ENCODE data around the gene GPR150. TPM values are rescaled to one million over a fixed set of nuclear protein-coding genes. Genes with fewer than 3 reads are reported as not detected.

The GPR150 gene
- under 1 TPM in 1 of 2 donors, not detected in 1; 0.05 TPM for polyA plus RNA-seq

DNA sequence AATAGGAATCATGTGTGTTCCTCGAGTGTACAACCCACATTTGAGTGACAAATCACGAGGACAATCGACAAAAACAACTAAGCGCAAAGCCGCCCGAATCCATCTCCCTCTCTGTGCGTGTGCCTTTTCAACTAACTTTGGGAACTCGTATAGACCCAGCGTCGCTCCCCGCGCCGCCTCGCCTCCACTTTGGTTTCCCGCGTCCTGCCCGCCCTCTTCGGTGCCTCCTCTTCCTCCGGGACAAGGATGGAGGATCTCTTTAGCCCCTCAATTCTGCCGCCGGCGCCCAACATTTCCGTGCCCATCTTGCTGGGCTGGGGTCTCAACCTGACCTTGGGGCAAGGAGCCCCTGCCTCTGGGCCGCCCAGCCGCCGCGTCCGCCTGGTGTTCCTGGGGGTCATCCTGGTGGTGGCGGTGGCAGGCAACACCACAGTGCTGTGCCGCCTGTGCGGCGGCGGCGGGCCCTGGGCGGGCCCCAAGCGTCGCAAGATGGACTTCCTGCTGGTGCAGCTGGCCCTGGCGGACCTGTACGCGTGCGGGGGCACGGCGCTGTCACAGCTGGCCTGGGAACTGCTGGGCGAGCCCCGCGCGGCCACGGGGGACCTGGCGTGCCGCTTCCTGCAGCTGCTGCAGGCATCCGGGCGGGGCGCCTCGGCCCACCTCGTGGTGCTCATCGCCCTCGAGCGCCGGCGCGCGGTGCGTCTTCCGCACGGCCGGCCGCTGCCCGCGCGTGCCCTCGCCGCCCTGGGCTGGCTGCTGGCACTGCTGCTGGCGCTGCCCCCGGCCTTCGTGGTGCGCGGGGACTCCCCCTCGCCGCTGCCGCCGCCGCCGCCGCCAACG, at the start of gene GPR150:
GPR150 (plus strand) TSS at position 58 of the 840 bp plus-strand sequence; CDS start at position 247, 189 bp downstream.
- Histone ChIP-seq H3K27me3 (ENCODE audit: control insufficient read depth in 1 of 2, insufficient read depth in 2 of 2, low read length in 2 of 2) (no peaks in the 10 kb centered on the region), H3K9me3 (ENCODE audit: control insufficient read depth in 2 of 2, insufficient read depth in 1 of 2, low read depth in 1 of 2, low read length in 1 of 2) (no peaks in the 10 kb centered on the region), H3K4me1 (ENCODE audit: control insufficient read depth in 2 of 2, insufficient read depth in 2 of 2, low read length in 1 of 2) (peaks cover 5 to 6% of the 10 kb centered on the region in 2 donors), H3K36me3 (ENCODE audit: control insufficient read depth in 2 of 2, insufficient read depth in 2 of 2, low read length in 1 of 2) (no peaks in the 10 kb centered on the region), H3K4me3 (ENCODE audit: low read depth in 1 of 2, low read length in 2 of 2) (peak within 1 kb of the TSS; percentile 48 to 69), H3K27ac (ENCODE audit: low read depth in 2 of 2, low read length in 1 of 2) (no peak within 1 kb of the TSS)
- WGBS, 2 donors = 1 to 2% methylated on average over 43 to 85 of the region's 85 CpGs

GRCh38 chr5:95572016-95572415, 47.9 kb upstream of the GPR150 start:
- Histone ChIP-seq H3K27ac (ENCODE audit: low read depth in 2 of 2, low read length in 1 of 2) (no peak overlapping the region), H3K4me1 (ENCODE audit: control insufficient read depth in 2 of 2, insufficient read depth in 2 of 2, low read length in 1 of 2) (no peaks in the 10 kb centered on the region), H3K9me3 (ENCODE audit: control insufficient read depth in 2 of 2, insufficient read depth in 1 of 2, low read depth in 1 of 2, low read length in 1 of 2) (no peaks in the 10 kb centered on the region), H3K27me3 (ENCODE audit: control insufficient read depth in 1 of 2, insufficient read depth in 2 of 2, low read length in 2 of 2) (no peaks in the 10 kb centered on the region), H3K36me3 (ENCODE audit: control insufficient read depth in 2 of 2, insufficient read depth in 2 of 2, low read length in 1 of 2) (no peaks in the 10 kb centered on the region), H3K4me3 (ENCODE audit: low read depth in 1 of 2, low read length in 2 of 2) (no peak overlapping the region)
- WGBS, 2 donors = 96 to 99% methylated on average over 2 of the region's 2 CpGs

DNA sequence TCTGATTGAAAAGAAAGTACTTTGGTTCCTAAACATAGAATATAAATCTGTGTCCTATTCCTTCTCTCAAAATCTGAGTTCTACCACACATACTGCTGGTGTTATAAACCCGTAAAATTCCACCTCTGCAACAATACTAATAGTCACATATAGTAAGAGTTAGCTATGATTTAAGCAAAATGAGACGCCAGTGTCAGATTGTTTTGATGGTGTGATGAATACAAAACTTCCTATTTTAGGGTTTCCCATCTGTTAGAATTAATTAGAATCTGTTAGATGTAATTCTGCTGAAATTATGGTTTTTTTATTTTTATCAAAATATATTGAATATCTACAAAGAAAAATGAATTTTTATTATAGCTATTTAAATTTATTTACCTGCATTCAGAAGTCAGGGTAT, 38.3 kb upstream of the GPR150 start:
- Histone ChIP-seq H3K9me3 (ENCODE audit: control insufficient read depth in 2 of 2, insufficient read depth in 1 of 2, low read depth in 1 of 2, low read length in 1 of 2) (no peaks in the 10 kb centered on the region), H3K27me3 (ENCODE audit: control insufficient read depth in 1 of 2, insufficient read depth in 2 of 2, low read length in 2 of 2) (no peaks in the 10 kb centered on the region)
- WGBS, 2 donors = 93 to 98% methylated on average over 2 of the region's 2 CpGs

DNA sequence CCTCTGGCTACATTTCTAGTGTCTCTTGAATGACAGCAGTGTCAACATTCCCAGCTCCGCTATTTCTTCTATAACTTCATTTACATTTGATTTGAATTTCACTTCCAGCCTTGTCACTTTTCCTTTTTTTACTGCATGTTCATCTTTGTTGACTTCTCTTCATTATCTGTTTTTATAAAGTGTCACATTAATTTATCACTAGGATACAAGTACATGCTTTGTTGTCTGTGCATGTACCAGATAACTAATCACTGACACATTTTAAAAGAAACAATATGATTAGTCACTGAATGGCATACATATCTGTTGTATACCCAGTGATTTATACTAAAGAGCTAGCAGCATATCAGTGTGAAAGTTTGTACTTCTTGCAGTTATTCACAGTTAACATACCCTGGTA, 35.9 kb upstream of the GPR150 start:
- no peaks in the 10 kb centered on the region for H3K9me3 ChIP-seq (ENCODE audit: control insufficient read depth in 2 of 2, insufficient read depth in 1 of 2, low read depth in 1 of 2, low read length in 1 of 2)
- WGBS, 2 donors = 97 to 98% methylated on average over 1 of the region's 1 CpG
- no peaks in the 10 kb centered on the region for H3K36me3 ChIP-seq (ENCODE audit: control insufficient read depth in 2 of 2, insufficient read depth in 2 of 2, low read length in 1 of 2)
- H3K27me3 ChIP-seq (ENCODE audit: control insufficient read depth in 1 of 2, insufficient read depth in 2 of 2, low read length in 2 of 2) = no peaks in the 10 kb centered on the region
- no peak overlapping the region for H3K27ac ChIP-seq (ENCODE audit: low read depth in 2 of 2, low read length in 1 of 2)
- H3K4me1 ChIP-seq (ENCODE audit: control insufficient read depth in 2 of 2, insufficient read depth in 2 of 2, low read length in 1 of 2) = no peaks in the 10 kb centered on the region
- H3K4me3 ChIP-seq (ENCODE audit: low read depth in 1 of 2, low read length in 2 of 2) = no peak overlapping the region

More for the DNA sequence above, 38.3 kb upstream of the GPR150 start:
- no peaks in the 10 kb centered on the region for H3K36me3 ChIP-seq (ENCODE audit: control insufficient read depth in 2 of 2, insufficient read depth in 2 of 2, low read length in 1 of 2)
- H3K27ac ChIP-seq (ENCODE audit: low read depth in 2 of 2, low read length in 1 of 2) = no peak overlapping the region
- H3K4me1 ChIP-seq (ENCODE audit: control insufficient read depth in 2 of 2, insufficient read depth in 2 of 2, low read length in 1 of 2) = no peaks in the 10 kb centered on the region
- H3K4me3 ChIP-seq (ENCODE audit: low read depth in 1 of 2, low read length in 2 of 2) = no peak overlapping the region

DNA sequence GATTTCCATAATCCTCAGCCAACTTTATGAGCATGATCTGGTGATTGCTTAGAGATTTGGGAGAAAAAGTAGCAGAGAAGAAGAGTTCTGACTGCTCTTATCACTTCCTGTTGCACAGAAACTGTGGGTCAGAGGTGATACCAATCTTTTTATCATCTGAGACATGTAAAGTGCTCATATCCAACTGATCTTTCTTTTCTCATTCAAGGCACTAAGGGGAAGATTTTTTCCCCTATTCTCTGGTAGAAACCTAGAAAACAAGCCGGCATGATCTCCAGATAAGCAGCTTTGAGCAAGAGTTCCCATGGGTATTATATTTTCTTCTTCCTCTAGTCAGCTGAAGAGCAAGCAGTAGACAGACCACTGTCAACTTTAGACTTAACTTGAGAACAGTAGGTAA, 29.0 kb upstream of the GPR150 start:
- Histone ChIP-seq H3K9me3 (ENCODE audit: control insufficient read depth in 2 of 2, insufficient read depth in 1 of 2, low read depth in 1 of 2, low read length in 1 of 2) (no peaks in the 10 kb centered on the region), H3K4me1 (ENCODE audit: control insufficient read depth in 2 of 2, insufficient read depth in 2 of 2, low read length in 1 of 2) (no peaks in the 10 kb centered on the region), H3K4me3 (ENCODE audit: low read depth in 1 of 2, low read length in 2 of 2) (no peak overlapping the region), H3K36me3 (ENCODE audit: control insufficient read depth in 2 of 2, insufficient read depth in 2 of 2, low read length in 1 of 2) (no peaks in the 10 kb centered on the region), H3K27me3 (ENCODE audit: control insufficient read depth in 1 of 2, insufficient read depth in 2 of 2, low read length in 2 of 2) (no peaks in the 10 kb centered on the region), H3K27ac (ENCODE audit: low read depth in 2 of 2, low read length in 1 of 2) (no peak overlapping the region)
- 86 to 94% methylated on average over 1 of the region's 1 CpG for WGBS, 2 donors

GRCh38 chr5:95591490-95591901, 28.4 kb upstream of the GPR150 start:
- H3K27ac ChIP-seq (ENCODE audit: low read depth in 2 of 2, low read length in 1 of 2) = no peak overlapping the region
- H3K9me3 ChIP-seq (ENCODE audit: control insufficient read depth in 2 of 2, insufficient read depth in 1 of 2, low read depth in 1 of 2, low read length in 1 of 2) = no peaks in the 10 kb centered on the region
- no peak overlapping the region for H3K4me3 ChIP-seq (ENCODE audit: low read depth in 1 of 2, low read length in 2 of 2)
- 87 to 89% methylated on average over 5 of the region's 5 CpGs for WGBS, 2 donors
- H3K4me1 ChIP-seq (ENCODE audit: control insufficient read depth in 2 of 2, insufficient read depth in 2 of 2, low read length in 1 of 2) = no peaks in the 10 kb centered on the region
- H3K27me3 ChIP-seq (ENCODE audit: control insufficient read depth in 1 of 2, insufficient read depth in 2 of 2, low read length in 2 of 2) = no peaks in the 10 kb centered on the region
- H3K36me3 ChIP-seq (ENCODE audit: control insufficient read depth in 2 of 2, insufficient read depth in 2 of 2, low read length in 1 of 2) = no peaks in the 10 kb centered on the region

DNA sequence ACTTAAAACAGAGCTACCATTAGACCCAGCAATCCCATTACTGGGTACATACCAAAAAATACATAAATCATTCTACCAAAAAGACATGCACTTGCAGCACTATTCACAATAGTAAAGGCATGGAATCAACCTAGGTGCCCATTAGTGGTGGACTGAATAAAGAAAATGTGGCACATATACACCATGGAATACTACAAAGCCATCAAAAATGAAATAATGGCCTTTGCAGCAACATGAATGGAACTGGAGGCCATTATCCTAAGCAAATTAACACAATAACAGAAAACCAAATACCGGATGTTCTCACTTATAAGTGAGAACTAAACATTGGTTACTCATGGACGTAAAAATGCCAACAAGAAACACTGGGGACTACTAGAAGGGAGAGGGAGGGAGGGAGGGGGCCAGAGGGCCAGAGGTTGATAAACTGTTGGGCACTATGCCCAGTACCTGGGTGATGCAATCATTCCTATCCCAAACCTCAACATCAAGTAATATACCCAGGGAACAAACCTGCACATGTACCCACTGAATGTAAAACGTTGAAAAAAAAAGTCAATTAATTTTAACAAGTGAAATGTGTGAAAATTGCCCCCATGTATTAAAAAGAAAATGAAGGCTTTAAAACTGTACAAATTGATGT, 24.5 kb upstream of the GPR150 start:
- Histone ChIP-seq H3K4me3 (ENCODE audit: low read depth in 1 of 2, low read length in 2 of 2) (no peak overlapping the region), H3K27ac (ENCODE audit: low read depth in 2 of 2, low read length in 1 of 2) (no peak overlapping the region), H3K27me3 (ENCODE audit: control insufficient read depth in 1 of 2, insufficient read depth in 2 of 2, low read length in 2 of 2) (no peaks in the 10 kb centered on the region), H3K9me3 (ENCODE audit: control insufficient read depth in 2 of 2, insufficient read depth in 1 of 2, low read depth in 1 of 2, low read length in 1 of 2) (no peaks in the 10 kb centered on the region), H3K4me1 (ENCODE audit: control insufficient read depth in 2 of 2, insufficient read depth in 2 of 2, low read length in 1 of 2) (no peaks in the 10 kb centered on the region), H3K36me3 (ENCODE audit: control insufficient read depth in 2 of 2, insufficient read depth in 2 of 2, low read length in 1 of 2) (no peaks in the 10 kb centered on the region)
- WGBS, 2 donors = 89 to 93% methylated on average over 3 of the region's 3 CpGs

GRCh38 chr5:95599252-95599651, 20.6 kb upstream of the GPR150 start:
- no peaks in the 10 kb centered on the region for H3K36me3 ChIP-seq (ENCODE audit: control insufficient read depth in 2 of 2, insufficient read depth in 2 of 2, low read length in 1 of 2)
- no peaks in the 10 kb centered on the region for H3K9me3 ChIP-seq (ENCODE audit: control insufficient read depth in 2 of 2, insufficient read depth in 1 of 2, low read depth in 1 of 2, low read length in 1 of 2)
- H3K27ac ChIP-seq (ENCODE audit: low read depth in 2 of 2, low read length in 1 of 2) = no peak overlapping the region
- WGBS, 2 donors = 90 to 96% methylated on average over 1 of the region's 1 CpG
- no peak overlapping the region for H3K4me3 ChIP-seq (ENCODE audit: low read depth in 1 of 2, low read length in 2 of 2)
- H3K4me1 ChIP-seq (ENCODE audit: control insufficient read depth in 2 of 2, insufficient read depth in 2 of 2, low read length in 1 of 2) = no peaks in the 10 kb centered on the region
- H3K27me3 ChIP-seq (ENCODE audit: control insufficient read depth in 1 of 2, insufficient read depth in 2 of 2, low read length in 2 of 2) = no peaks in the 10 kb centered on the region

DNA sequence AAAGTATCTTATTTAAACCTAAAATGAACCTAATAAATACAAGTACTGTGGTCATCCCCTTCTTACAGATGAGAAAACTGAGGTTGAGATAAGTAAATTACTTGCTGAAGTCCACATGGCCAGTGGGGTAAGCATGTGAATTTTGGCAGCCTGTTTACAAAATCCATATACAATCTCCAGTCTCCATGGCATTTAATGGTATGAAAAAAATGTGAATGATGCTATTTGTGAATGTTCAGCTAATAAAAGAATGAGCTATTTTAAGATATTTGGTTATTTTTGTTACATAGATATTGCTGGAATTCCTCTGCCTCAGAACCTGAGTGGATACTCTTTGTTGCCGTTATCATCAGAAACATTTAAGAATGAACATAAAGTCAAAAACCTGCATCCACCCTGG, 19.3 kb upstream of the GPR150 start:
- Histone ChIP-seq H3K36me3 (ENCODE audit: control insufficient read depth in 2 of 2, insufficient read depth in 2 of 2, low read length in 1 of 2) (no peaks in the 10 kb centered on the region), H3K4me1 (ENCODE audit: control insufficient read depth in 2 of 2, insufficient read depth in 2 of 2, low read length in 1 of 2) (no peaks in the 10 kb centered on the region), H3K27ac (ENCODE audit: low read depth in 2 of 2, low read length in 1 of 2) (no peak overlapping the region), H3K27me3 (ENCODE audit: control insufficient read depth in 1 of 2, insufficient read depth in 2 of 2, low read length in 2 of 2) (no peaks in the 10 kb centered on the region), H3K9me3 (ENCODE audit: control insufficient read depth in 2 of 2, insufficient read depth in 1 of 2, low read depth in 1 of 2, low read length in 1 of 2) (no peaks in the 10 kb centered on the region), H3K4me3 (ENCODE audit: low read depth in 1 of 2, low read length in 2 of 2) (no peak overlapping the region)
- WGBS, 2 donors = 83 to 86% methylated on average over 1 of the region's 1 CpG

Measured in esophagus (tissue), 2 donors.